ENCODE measurements around the gene RBP4.

Gene RBP4

GRCh38 chr10:93595378-93596161, 5.5 kb downstream of the RBP4 start:
- no peak for FAIRE-seq

- FAIRE-seq = no peak
These were observed 6.5 kb downstream of the RBP4 start for GRCh38 chr10:93594518-93594917.

GRCh38 chr10:93593749-93594148, 7.3 kb downstream of the RBP4 start:
- no peak for FAIRE-seq

- FAIRE-seq = no peak
These were observed 7.8 kb downstream of the RBP4 start for GRCh38 chr10:93593254-93593653.

GRCh38 chr10:93591065-93591808, 9.8 kb downstream of the RBP4 start:
- FAIRE-seq = no peak

GRCh38 chr10:93590638-93591037, 10.4 kb downstream of the RBP4 start:
- FAIRE-seq = no peak

GRCh38 chr10:93589648-93590562, 11.1 kb downstream of the RBP4 start:
- no peak for FAIRE-seq

GRCh38 chr10:93584445-93584844, 16.6 kb downstream of the RBP4 start:
- FAIRE-seq = no peak

- FAIRE-seq = no peak
These were observed 20.2 kb downstream of the RBP4 start for GRCh38 chr10:93580828-93581227.

- no peak for FAIRE-seq
These were observed 20.9 kb downstream of the RBP4 start for GRCh38 chr10:93579985-93580711.

GRCh38 chr10:93579089-93579488, 21.9 kb downstream of the RBP4 start:
- FAIRE-seq = no peak

GRCh38 chr10:93577565-93577964, 23.5 kb downstream of the RBP4 start:
- no peak for FAIRE-seq

GRCh38 chr10:93576888-93577287, 24.1 kb downstream of the RBP4 start:
- no peak for FAIRE-seq

GRCh38 chr10:93573924-93574323, 27.1 kb downstream of the RBP4 start:
- FAIRE-seq = no peak

GRCh38 chr10:93573051-93573909, 27.8 kb downstream of the RBP4 start:
- no peak for FAIRE-seq

- no peak for FAIRE-seq
These were observed 28.4 kb downstream of the RBP4 start for GRCh38 chr10:93572606-93573005.

- no peak for FAIRE-seq
These were observed 30.7 kb downstream of the RBP4 start for GRCh38 chr10:93570383-93570782.

GRCh38 chr10:93568105-93568390, 33.0 kb downstream of the RBP4 start:
- FAIRE-seq = no peak

- FAIRE-seq = no peak
These were observed 33.5 kb downstream of the RBP4 start for GRCh38 chr10:93567277-93568104.

GRCh38 chr10:93566435-93567276, 34.4 kb downstream of the RBP4 start, which contains the start of gene FFAR4:
FFAR4 (plus strand) TSS chr10:93566665; CDS start chr10:93566721, 56 bp downstream.
- no peak for FAIRE-seq

All from islet of Langerhans (tissue), 1 donor.